Measurements from ENCODE around the gene ABHD12. TPM values are rescaled to one million over a fixed set of nuclear protein-coding genes. Genes with fewer than 3 reads are reported as not detected.

The ABHD12 gene
- polyA plus RNA-seq, 1 donor (not counting 4 experiments of a cell fraction or from before 2014, with no cell fraction given) = 11.2 TPM

- Histone ChIP-seq H3K36me3 (ENCODE audit: control insufficient read depth in 2 of 2, extremely low read depth in 1 of 2, insufficient read depth in 2 of 2, low read length in 2 of 2) (peaks cover 77 to 79% of the 10 kb centered on the region in 2 experiments), H3K27me3 (ENCODE audit: control insufficient read depth, extremely low read depth, insufficient read depth, low read length) (no peaks in the 10 kb centered on the region), H4K20me1 (ENCODE audit: control insufficient read depth, extremely low read depth, insufficient read depth, low read length) (peaks cover 6% of the 10 kb centered on the region), H3K4me1 (ENCODE audit: control insufficient read depth, extremely low read depth, insufficient read depth, low read length) (no peaks in the 10 kb centered on the region), H3K4me2 (ENCODE audit: control insufficient read depth, extremely low read depth, insufficient read depth, low read depth, low read length) (no peak overlapping the region), H3K9ac (ENCODE audit: control insufficient read depth, extremely low read depth, insufficient read depth, low read length) (no peak overlapping the region), H2AFZ (ENCODE audit: control insufficient read depth, low read length) (no peak overlapping the region), H3K27ac (ENCODE audit: control insufficient read depth, insufficient read depth, low read length) (no peak overlapping the region), H3K79me2 (ENCODE audit: control insufficient read depth, insufficient read depth, low read length) (peaks cover 2% of the 10 kb centered on the region), H3K9me3 (ENCODE audit: control insufficient read depth, low read depth, low read length) (no peaks in the 10 kb centered on the region), H3K9me1 (ENCODE audit: control insufficient read depth, extremely low read depth, insufficient read depth, low read length) (no peaks in the 10 kb centered on the region), H3K4me3 (ENCODE audit: control insufficient read depth in 2 of 3, extremely low read depth in 1 of 3, insufficient read depth in 2 of 3, low read depth in 1 of 3, low read length in 3 of 3) (no peak overlapping the region)
- no peak for FAIRE-seq
- dilution Hi-C loops (cut with MboI; ENCODE audit: extremely low pct_ligation_motif_present, low sequenced_read_pairs) = no loop called here
- no peak for TF ChIP-seq EZH2 (IDR thresholded peaks at IDR 0.05; ENCODE audit: low read length)
- TF ChIP-seq, protein P1, sequence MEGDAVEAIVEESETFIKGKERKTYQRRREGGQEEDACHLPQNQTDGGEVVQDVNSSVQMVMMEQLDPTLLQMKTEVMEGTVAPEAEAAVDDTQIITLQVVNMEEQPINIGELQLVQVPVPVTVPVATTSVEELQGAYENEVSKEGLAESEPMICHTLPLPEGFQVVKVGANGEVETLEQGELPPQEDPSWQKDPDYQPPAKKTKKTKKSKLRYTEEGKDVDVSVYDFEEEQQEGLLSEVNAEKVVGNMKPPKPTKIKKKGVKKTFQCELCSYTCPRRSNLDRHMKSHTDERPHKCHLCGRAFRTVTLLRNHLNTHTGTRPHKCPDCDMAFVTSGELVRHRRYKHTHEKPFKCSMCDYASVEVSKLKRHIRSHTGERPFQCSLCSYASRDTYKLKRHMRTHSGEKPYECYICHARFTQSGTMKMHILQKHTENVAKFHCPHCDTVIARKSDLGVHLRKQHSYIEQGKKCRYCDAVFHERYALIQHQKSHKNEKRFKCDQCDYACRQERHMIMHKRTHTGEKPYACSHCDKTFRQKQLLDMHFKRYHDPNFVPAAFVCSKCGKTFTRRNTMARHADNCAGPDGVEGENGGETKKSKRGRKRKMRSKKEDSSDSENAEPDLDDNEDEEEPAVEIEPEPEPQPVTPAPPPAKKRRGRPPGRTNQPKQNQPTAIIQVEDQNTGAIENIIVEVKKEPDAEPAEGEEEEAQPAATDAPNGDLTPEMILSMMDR (optimal IDR thresholded peaks at IDR 0.05 in 1 of 3, IDR thresholded peaks at IDR 0.05 in 1 of 3, conservative IDR thresholded peaks at IDR 0.05 in 1 of 3; ENCODE audit: extremely low read depth in 1 of 3, insufficient read depth in 2 of 3, low read length in 3 of 3) = no peak
- DNase-seq (ENCODE audit: low read depth, low spot score) = no peak
Measured at GRCh38 chr20:25282034-25282781, 108.4 kb downstream of the ABHD12 start.

GRCh38 chr20:25281541-25281991 is 109.1 kb downstream of the ABHD12 start:
- no peak overlapping the region for H3K27ac ChIP-seq (ENCODE audit: control insufficient read depth, insufficient read depth, low read length)
- FAIRE-seq = no peak
- H3K9ac ChIP-seq (ENCODE audit: control insufficient read depth, extremely low read depth, insufficient read depth, low read length) = no peak overlapping the region

More at GRCh38 chr20:25281541-25281991, 109.1 kb downstream of the ABHD12 start:
- H3K36me3 ChIP-seq (ENCODE audit: control insufficient read depth in 2 of 2, extremely low read depth in 1 of 2, insufficient read depth in 2 of 2, low read length in 2 of 2) = peaks cover 79 to 80% of the 10 kb centered on the region in 2 experiments
- TF ChIP-seq, protein P1 (optimal IDR thresholded peaks at IDR 0.05 in 1 of 3, IDR thresholded peaks at IDR 0.05 in 1 of 3, conservative IDR thresholded peaks at IDR 0.05 in 1 of 3; ENCODE audit: extremely low read depth in 1 of 3, insufficient read depth in 2 of 3, low read length in 3 of 3) = no peak
- TF ChIP-seq EZH2 (IDR thresholded peaks at IDR 0.05; ENCODE audit: low read length) = no peak
- no peak overlapping the region for H3K4me3 ChIP-seq (ENCODE audit: control insufficient read depth in 2 of 3, extremely low read depth in 1 of 3, insufficient read depth in 2 of 3, low read depth in 1 of 3, low read length in 3 of 3)
- H3K9me3 ChIP-seq (ENCODE audit: control insufficient read depth, low read depth, low read length) = no peaks in the 10 kb centered on the region
- peaks cover 6% of the 10 kb centered on the region for H4K20me1 ChIP-seq (ENCODE audit: control insufficient read depth, extremely low read depth, insufficient read depth, low read length)
- DNase-seq (ENCODE audit: low read depth, low spot score) = no peak
- no peak overlapping the region for H2AFZ ChIP-seq (ENCODE audit: control insufficient read depth, low read length)
- dilution Hi-C loops (cut with MboI; ENCODE audit: extremely low pct_ligation_motif_present, low sequenced_read_pairs) = no loop called here
- no peak overlapping the region for H3K4me2 ChIP-seq (ENCODE audit: control insufficient read depth, extremely low read depth, insufficient read depth, low read depth, low read length)
- H3K79me2 ChIP-seq (ENCODE audit: control insufficient read depth, insufficient read depth, low read length) = peaks cover 2% of the 10 kb centered on the region
- no peaks in the 10 kb centered on the region for H3K4me1 ChIP-seq (ENCODE audit: control insufficient read depth, extremely low read depth, insufficient read depth, low read length)
- H3K27me3 ChIP-seq (ENCODE audit: control insufficient read depth, extremely low read depth, insufficient read depth, low read length) = no peaks in the 10 kb centered on the region
- H3K9me1 ChIP-seq (ENCODE audit: control insufficient read depth, extremely low read depth, insufficient read depth, low read length) = no peaks in the 10 kb centered on the region

All from keratinocyte (primary cell).